Astrocyte of the spinal cord (primary cell): Measurements from ENCODE around the gene MS4A4E.
"Not testable (repeated sequence)": the region's sequence is repeated elsewhere in the genome, so short reads cannot be mapped to it uniquely, and the experiment has no call there.

Experiments
- DNase-seq: peaks from one replicate; pipeline ENCODE4 v3.0.0; 2011; ENCODE audit warnings: low read depth, low spot score
- H3K4me3 ChIP-seq: 2 replicates; pipeline ENCODE4 v1.5.1; 2011; ENCODE audit warnings: low read depth, mild to moderate bottlenecking, low read length, moderate library complexity
- CTCF ChIP-seq: IDR thresholded peaks from 2 replicates; pipeline ENCODE4 v1.5.1; 2012; ENCODE audit warnings: low read depth, mild to moderate bottlenecking, low read length, inconsistent platforms
- in situ Hi-C: cut with HindIII; loops from 2 replicates; pipeline ENCODE4 v1.10.0; 2017; ENCODE audit warnings: low sequenced_read_pairs

Gene MS4A4E

DNA sequence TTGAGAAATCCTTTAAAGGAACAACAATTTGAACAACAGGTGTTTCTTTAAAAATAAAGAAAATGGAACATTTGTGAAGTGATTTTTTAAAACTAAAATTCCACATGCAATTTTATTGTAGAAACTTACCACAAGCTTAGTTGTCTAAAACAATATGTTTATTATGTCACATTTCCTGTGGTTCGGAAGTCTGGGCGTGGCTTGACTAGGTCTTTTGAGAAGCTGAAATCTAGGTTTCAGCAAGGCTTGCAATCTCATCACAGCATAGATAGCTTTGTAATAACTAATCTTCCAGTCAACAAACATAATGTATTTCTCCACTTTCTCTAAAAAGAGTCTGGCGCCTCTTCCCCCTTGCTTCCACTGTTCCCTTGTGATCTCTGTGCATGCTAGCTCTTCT is 87.0 kb downstream of the MS4A4E start:
- no peak for DNase-seq
- in situ Hi-C loops, result no loop called here
- no peak for TF ChIP-seq CTCF
- no peak overlapping the region for H3K4me3 ChIP-seq

DNA sequence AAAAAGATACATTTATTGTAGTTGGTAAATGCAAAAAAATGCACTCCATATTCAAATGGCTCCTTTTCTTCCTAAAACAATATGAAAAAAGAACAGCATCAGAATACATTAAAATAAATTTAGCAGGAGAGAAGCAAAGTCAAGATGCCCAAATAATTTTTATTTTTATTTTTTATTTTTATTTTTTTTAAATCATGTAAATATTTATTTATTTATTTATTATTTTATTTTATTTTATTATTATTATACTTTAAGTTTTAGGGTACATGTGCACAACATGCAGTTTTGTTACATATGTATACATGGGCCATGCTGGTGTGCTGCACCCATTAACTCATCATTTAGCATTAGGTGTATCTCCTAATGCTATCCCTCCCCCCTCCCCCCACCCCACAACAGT is 90.2 kb downstream of the MS4A4E start:
- in situ Hi-C loops, H3K4me3 ChIP-seq, DNase-seq: not testable (repeated sequence)

DNA sequence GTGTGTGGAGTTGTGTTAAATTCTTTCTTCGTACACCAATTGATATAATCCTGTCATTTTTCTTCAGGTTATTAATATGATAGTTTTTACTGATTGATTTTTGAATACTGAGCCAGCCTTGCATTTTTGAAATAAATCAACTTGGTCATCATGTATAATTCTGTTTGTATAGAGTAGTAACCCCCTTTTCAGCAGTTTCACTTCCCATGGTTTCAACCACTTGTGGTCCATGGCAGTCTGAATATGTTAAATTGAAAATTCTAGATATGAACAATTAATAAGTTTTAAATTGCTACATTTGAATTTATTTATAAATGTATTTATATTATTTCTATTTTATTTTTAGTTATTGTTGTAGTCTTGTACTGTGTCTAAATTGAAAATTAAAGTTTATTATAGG is 92.7 kb downstream of the MS4A4E start:
- in situ Hi-C loops, result no loop called here
- H3K4me3 ChIP-seq, result no peak overlapping the region
- no peak for DNase-seq
- no peak for TF ChIP-seq CTCF
